HG03097 (cell line): ENCODE measurements around the gene PAFAH2.
"Not testable (repeated sequence)": the region's sequence is repeated elsewhere in the genome, so short reads cannot be mapped to it uniquely, and the experiment has no call there.

Experiments
- ATAC-seq: cut with Tn5 transposase; IDR thresholded peaks from one replicate; pipeline ENCODE4 v1.9.1; 2021; ENCODE audit not compliant: unreplicated experiment, low FRiP score

Gene PAFAH2

DNA sequence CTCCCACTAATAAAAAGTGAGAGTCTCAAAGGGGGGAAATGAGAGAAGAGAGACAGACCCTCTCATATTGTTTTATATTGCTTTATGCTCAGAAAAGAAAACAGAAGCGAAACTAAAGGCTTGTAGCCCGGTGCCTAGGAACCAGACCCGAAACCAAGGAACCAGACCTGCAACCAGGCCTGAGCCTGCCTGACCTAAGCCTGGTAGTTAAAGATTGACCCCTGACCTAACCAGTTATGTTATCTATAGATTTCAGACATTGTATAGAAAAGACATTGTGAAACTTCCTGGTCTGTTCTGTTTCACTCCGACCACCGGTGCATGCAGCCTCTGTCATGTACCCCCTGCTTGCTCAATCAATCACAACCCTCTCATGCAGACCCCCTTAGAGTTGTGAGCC is 54.4 kb downstream of the PAFAH2 start:
- ATAC-seq = not testable (repeated sequence)

DNA sequence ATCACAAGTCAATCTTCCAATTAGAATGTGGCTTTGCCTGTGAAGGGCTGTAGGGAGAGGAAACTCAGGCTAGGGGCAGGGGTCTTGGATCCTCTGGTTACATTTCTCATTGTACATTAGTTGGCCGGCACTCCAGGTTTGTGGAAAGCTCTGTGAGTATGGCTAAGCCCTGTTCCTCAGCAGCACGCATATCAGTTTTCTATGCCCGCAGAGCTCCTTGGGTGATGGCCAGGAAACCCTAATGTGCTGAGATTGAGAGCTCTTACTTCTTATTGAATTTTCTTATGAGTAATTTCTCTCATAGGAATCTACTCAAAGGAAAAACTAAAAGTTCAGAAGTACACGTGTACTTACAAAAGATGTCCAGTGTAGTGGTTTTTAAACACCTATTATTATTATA is 60.9 kb downstream of the PAFAH2 start:
- ATAC-seq = no peak

DNA sequence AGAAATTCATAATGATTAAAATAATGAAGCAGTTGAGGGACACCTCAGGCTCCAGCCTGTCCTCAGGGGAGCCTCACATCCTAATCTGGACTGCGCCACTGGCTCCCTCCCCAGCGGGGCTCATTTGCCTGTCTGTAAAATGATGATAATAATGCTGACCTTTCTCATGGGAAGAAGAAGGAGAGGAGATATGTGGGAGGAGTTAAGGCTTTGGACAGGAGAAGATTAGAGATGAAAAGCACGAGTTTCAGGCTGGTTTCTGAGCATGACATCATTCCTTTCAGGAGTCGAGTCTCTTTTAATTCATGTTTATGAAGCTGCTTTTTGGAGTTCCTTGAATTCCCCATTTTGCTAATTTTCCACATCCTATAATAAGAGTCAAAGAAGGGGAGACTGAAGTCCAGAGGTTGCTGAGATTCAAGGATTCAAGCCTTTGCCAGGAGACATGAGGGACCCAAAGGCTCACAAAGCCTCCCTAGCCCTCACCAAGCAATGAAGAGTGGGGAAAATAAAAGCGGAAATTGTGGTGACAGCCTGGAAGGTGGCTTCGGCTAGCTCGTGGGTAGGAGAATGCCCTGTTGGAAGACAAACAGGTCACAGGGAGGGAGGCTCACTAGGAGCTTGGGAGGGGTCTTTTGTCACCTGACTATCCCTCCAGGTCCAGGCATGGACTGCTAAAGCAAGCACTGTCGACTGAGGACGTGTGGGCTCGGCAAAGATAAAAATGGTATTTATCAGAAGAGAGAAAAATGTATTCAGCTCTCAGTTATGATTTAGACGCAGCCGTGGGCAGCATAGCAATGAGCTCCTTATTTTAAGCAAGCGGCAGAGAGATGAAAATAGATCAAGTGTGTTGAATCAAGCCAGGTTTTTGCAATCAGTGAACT is 64.1 kb downstream of the PAFAH2 start:
- ATAC-seq = no peak

DNA sequence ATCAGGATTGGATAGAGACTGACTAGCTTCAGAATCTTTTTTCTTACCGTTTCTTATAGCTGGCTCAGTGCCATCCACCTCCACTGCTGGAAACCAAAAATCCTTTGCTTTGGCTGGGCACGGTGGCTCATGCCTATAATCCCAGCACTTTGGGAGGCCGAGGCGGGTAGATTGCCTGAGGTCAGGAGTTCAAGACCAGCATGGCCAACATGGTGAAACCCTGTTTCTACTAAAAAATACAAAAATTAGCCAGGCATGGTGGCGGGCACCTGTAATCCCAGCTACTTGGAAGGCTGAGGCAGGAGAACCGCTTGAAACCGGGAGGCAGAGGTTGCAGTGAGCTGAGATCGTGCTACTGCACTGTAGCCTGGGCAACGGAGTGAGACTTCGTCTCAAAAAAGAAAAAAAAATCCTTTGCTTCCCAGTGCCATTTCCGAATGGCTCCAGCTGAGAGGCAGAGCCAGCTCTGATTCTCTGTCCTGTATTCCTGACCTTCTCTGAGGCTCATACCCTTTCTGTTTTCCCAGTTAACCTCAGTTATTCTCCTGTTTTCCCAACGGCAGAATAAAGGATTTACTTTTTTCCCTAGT is 65.0 kb downstream of the PAFAH2 start:
- ATAC-seq = not testable (repeated sequence)

DNA sequence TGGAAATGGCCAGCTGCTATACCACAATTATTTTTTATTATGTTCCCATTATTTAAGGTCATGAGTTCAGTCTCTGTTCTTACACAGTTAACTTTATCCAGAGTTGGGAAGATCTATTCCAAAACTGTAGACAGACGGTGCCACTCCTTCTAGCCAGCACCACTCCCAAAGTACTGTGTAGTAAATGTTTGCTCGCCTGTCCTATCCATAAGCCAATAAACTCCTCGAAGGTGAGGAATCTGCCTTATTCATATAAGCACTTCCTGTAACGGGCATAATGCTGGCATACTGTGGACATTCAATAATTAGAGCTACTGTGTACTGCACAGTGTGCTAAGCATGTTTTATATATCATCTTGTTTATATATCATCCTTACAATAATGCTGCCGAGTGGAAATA is 65.5 kb downstream of the PAFAH2 start:
- no peak for ATAC-seq

DNA sequence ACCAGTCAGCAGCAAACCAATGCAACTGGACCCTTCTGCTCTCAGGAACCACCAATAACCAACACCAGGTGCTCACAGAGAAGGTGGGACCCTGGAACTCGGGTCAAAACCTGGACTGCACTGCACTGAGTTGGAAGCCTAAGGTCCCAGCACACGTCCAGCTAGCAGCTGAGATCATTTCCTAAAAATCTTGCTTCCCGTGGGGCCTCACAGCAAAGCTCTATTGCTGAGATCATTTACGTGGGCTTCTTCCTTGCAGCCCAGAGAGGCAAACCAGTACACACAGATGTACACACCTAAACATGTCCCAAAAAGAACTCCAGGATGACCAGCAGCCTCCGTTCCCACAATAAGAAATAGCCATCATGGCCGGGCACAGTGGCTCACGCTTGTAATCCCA is 68.8 kb downstream of the PAFAH2 start:
- ATAC-seq = no peak

DNA sequence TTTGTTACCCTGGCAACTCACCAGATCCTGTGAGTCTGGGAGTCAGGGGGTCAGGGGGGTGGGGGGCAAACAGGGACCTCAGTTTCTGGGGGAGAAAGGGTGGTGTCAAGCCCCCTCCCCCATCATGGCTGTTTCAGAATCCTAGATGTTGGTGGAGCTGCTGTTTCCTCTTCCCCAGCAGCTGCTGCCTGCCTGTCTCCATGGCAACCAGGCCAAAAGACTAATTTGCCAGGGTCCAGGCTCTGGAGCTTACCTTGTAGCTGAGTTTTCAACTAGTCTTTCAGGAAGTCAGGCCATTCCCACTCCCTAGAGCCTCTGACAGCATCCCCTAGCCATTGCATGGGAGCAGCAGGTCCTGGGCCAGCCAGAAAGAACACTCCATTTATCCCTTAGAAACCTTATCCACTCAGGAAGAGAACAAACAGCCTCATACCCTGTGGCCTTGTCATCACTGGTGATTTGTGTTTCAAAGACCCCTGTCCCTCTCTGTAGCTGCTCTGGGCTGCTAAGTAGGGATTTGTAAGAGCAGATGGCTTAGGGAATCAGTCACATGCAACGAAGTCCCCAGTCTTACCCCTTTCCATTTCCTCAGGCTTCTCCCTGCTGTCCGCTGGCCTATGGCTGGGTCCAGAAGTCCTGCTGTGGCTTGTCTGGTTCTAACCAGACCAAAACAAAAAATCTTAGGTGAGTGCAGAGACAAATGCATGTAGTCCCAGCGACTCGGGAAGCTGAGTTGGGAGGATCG is 70.2 kb downstream of the PAFAH2 start:
- ATAC-seq = no peak

DNA sequence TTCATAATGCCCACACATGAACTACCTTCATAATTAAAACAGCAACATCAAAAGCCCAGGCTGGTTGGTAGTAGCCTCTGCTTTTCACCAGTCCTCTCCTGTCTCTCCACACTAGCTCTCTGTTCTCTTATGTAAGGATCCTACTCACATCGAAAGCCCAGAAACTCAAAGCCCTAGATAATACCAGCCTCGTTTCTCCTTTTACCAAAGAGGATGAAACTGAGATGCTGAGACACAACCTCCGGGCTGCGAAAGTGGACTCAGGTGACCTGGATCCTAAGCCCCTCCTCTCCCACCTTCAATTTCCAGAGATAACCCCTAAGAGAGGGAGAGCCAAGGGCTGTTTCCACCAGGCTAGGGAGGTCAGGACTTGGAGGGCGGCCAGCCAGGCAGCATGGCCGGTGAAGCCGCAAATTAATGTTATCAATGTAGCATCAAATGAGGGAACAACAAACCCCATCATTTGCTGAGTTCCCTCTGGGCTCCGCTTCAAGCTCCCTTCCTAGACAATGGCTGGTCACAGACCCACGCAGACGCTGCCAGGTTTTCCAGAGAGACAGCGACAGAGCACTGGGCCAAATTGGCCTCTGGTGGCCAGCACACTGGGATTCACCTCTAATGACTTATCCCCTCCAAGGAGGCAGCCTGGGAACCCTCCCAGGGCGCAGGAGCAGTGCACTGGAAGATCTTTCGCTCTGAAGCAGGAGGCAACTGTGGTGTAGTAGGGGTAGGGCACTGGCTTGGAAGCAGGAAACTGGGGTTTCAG is 70.9 kb downstream of the PAFAH2 start:
- no peak for ATAC-seq

DNA sequence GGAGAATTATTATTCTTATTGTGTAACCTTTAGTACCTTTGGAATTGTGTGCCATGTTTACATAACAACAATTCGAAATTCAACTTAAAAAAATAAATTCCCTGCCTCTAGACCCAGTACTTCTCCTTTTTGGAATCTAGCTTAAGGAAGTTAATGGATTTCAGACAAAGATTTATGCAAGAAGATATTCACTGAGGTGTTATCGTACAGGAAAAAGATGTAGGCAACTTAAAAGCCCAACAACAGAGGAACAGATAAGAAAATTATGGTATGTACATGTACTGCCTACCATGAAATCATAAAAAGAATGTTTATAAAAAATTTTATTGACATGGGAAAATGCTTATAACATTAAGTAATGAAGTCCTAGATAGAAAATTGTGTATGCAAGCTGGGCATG is 73.4 kb downstream of the PAFAH2 start:
- ATAC-seq = no peak

DNA sequence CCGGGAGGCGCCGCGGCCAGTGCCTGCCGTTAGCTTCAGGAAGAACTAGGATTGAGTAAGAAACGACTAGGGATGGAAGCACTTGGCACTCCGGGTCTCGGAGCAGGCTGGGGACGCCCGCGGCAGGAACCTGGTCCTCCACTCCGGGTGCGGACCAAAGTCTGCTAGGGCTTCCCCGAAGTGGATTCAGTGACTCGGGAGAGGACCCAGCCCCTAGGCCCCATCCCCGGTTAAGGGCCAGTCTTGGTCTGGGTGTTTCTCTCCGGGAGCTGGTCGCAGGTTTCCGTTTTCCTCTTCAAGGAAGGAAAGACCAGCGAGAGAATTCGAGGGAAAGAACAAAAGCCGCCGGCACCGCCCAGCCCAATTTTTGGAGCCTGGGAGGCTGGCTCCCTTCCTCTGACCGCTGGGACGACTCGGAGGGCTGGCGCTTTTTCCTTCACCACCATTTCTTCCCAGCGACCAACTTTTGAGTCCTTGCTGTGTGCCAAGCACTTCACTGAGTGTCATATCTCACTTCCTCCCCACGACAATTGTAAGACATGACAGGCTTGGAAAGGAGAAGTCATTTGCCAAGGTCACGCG is 74.8 kb downstream of the PAFAH2 start:
- ATAC-seq = no peak

DNA sequence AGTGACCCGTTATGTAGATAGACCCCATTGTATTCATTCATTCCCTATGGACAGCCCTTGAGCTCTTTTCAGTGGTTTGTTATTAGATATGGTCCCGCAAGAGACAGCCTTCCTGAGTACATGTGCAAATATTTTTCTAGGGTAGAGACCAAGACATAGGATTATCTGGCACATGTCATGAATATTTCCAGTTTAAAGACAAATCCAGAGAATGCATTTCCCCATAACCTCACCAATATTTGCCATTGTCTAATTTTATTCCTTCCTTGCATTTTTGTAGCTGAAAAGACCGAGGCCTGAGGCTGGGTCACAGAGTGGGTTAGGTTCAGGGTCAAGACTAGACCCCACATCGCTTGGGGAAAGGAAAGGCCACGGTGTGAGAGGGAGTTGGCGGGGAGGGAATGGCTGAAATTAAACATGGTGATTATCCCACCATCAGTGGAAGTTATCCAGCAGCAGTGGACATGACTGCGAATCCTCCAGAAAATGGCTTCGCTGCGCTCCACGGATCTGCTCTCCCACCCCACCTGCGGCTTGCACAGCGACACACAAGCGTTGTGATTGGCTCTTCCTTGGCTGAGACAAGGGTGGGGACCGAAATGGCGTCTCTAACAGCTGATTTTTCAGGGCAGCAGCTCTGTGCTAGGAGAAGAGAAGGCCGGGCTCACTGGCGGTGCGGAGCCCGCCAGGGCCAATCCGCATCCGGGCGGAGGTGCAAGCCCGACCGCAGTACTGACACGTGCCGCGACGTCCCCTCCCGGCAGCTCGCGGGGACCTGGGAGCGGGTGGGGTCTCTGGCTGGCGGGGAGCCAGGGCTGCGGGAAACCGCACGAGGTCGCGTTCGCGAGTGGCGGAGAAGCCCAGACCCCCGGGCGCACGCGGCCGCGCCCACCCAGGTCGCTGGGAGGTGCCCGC is 75.5 kb downstream of the PAFAH2 start:
- ATAC-seq = no peak

DNA sequence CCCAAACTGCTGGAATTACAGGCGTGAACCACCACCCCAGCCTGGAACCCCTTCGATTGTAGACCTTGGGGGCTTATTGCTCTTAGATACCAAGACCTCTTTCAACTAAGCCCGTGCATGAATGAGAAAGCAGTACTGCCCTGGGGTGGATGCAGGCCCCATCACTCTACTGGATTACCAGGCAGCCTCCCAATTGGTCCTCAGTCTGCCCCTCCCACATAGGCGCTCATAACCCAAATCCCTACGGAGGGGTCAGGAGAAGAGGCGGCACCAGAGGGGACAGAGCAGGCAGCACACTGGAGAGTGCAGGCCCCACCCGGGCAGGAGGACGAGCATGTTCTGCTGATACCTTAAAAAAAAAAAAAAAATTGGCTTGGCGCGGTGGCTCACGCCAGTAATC is 79.2 kb downstream of the PAFAH2 start:
- no peak for ATAC-seq

DNA sequence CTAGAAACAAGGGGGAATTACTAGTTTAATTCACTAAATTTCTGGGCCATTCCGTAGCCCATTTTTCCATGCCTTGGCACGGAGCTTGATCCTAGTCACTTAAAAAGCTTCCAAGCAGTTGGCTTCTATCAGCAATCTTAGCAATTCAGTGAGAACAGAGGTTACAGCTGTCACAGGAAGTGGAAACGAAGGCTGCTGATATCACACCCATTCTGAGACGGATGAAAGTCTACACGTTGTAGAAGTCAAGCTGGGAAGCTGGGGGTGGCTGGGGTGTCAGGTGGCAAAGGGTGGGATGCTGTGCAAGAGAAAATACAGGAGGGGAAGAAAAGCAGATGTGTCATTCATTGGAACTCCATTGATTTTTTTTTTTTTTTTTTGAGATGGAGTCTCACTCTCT is 79.9 kb downstream of the PAFAH2 start:
- ATAC-seq = no peak

DNA sequence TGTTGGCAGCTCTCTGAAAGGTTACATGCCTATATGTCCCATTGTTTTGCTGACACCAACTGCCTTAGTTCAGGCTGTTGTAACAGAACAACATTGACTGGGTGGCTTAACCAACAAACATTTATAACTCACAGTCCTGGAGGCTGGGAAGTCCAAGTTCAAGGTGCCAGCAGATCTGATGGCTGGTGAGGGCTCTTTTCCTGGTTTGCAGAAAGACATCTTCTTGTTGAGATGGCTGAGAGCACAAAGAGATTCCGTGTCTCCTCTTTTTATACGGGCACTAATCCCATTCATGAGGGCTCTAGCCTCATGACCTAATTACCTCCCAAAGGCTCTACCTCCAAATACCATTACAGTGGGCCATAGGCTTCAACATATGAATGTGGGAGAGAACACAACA is 81.4 kb downstream of the PAFAH2 start:
- no peak for ATAC-seq

DNA sequence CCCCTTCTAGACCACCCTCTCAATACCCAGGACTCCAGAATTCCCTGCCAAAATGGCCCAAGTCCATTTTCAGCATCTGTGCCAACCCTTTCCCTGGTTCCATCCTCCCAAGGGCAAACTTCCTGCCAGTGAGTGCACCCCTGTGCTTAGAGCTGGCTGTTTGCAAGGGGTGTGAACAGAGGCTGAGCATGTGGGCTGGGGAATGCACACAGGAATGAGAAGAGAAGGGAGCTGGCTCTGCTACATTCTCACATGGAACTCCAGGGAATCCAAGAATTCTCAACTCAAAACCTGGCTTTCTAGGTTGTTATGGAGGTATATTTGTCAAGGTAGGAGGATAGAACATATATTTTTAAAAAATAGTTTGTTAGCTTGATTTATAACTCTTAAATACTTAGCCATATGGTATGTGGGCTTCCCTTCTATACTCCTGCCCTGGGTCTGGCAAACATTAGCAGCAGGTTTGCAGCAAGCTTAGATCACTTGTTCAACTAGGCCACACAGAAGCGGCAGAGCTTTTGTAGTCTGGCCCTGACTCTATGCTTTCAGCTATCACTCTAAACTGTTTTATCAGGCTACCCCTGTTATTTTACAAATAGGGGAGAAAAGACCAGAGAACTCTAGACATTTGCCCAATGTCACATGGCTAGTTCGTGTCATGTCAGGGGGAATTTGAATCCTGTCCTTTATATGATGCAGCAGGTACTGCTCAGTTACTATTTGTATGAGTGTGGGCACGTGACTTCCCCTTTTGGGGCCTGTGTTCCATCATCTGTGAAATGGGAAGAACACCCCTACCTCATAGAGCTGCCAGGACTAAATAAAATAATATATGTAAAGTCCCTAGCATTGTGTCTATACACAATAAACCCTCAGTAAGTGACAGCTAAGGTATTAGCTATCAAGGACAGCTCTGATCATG is 83.5 kb downstream of the PAFAH2 start:
- ATAC-seq = no peak

DNA sequence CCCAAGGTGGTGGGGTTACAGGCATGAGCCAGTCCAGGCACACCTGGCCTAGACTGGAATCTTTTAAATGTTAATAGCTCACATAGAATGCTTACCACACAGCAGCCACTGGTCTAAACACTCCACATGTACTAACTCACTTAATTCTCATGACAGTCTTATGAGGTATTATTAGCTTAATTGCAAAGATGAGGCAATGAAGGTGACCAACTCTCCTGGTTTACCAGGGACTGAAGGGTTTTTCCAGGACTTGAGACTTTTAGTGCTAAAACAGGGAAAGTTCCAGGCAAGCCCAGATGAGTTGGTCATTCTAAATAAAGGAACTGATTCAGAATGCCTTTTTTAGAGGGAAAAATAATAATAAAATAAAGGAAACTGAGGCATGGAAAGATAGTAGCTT is 84.7 kb downstream of the PAFAH2 start:
- no peak for ATAC-seq

DNA sequence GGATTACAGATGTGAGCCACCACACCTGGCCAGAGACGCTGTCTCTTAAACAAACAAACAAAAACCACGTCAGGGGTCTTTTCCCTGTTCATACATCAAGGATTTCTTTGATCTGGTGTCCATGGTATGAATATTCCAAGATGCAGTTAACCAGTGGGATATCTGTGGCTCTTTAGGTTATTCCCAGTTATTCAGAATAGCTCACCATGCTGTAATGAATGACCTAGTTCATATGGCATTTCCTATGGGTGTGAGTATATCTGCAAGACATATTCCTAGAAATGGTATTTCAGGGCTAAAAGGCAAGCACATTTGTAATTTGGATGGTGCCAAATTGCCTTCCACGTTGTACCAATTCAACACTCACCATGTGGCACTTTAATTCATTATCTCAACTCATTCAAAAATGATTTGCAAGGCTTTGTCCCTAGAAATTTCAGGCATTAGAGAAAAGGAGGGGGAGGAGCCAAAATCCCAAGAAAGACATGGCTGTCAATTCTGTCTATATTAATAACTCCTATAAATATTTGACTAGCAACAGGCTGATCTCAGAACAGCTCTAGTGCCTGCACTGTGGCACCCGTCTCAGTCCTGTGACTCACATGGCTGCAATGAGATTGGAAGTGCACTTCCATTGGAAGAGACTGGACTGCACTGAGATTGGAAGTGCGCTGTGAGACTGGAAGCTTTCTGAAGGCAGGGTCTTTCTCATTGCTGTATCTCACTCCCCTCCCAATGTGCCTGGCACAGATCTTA is 85.6 kb downstream of the PAFAH2 start:
- ATAC-seq = no peak

DNA sequence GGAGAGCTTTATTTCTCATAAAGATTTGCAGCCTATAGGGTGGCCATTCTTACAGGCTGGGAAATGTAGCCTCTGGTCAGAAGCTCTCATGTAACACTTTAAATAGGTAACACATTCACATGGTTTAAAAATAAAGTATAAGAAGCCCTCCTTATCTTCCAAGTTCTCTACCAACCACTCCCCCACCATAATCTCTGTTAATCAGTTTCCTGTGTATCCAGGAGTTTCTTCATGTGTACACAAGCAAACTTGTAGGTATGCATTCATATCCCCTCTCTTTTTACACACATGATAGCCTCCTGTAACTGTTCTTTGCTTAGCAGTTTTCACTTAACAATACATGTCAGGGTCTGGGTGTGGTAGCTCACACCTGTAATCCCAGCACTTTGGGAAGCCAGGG is 86.7 kb downstream of the PAFAH2 start:
- ATAC-seq = no peak
